Vagina (tissue), 2 donors: ENCODE results near the gene SLX4.

ENCODE experiments used
- POLR2A ChIP-seq, 2 donors: fragments of 450-650 bp; IDR thresholded peaks; one replicate each; pipeline ENCODE4 v1.6.1; 2017; ENCODE audit warnings: antibody characterized with exemption in 2 of 2, mild to moderate bottlenecking in 2 of 2, moderate library complexity in 2 of 2
- POLR2AphosphoS5 ChIP-seq, 2 donors: sonication (generic); formaldehyde crosslinking; IDR thresholded peaks; one replicate each; pipeline ENCODE4 v1.9.0; 2017; ENCODE audit warnings: antibody characterized with exemption in 2 of 2, mild to moderate bottlenecking in 2 of 2, low read depth in 1 of 2; ENCODE audit not compliant: insufficient read depth in 1 of 2
- TF ChIP-seq, protein P1 (sequence below), 3 experiments: fragments of 450-650 bp in 2 of 3; fragments of 200-600 bp in 1 of 3; sonication (generic) in 1 of 3; IDR thresholded peaks; one replicate each; pipeline ENCODE4 v1.5.1; 2017 to 2019; ENCODE audit warnings: antibody characterized with exemption in 3 of 3, mild to moderate bottlenecking in 2 of 3, moderate library complexity in 2 of 3

DNA sequence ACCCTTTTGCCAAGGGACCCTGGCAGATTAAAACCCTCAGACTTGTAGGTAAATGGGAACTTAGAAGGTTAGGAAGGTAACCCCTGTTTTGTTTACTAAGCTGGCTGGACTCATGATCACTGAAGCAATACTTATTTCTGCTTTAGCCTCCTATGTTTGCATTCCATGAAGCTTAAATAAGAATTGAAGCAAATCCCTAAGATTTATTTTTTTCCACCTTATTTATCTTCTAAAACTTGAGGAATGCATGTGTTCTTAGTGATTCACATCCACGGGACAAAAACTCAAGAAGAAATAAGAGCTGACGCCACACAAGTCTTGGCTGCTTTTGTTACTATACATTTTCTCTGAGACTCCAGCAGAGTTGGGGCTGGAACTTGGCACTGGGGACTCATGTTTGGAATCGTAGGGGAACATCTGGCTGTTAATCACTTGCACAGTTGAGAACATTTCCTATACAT, 75.1 kb downstream of the SLX4 start:
- TF ChIP-seq, protein P1, sequence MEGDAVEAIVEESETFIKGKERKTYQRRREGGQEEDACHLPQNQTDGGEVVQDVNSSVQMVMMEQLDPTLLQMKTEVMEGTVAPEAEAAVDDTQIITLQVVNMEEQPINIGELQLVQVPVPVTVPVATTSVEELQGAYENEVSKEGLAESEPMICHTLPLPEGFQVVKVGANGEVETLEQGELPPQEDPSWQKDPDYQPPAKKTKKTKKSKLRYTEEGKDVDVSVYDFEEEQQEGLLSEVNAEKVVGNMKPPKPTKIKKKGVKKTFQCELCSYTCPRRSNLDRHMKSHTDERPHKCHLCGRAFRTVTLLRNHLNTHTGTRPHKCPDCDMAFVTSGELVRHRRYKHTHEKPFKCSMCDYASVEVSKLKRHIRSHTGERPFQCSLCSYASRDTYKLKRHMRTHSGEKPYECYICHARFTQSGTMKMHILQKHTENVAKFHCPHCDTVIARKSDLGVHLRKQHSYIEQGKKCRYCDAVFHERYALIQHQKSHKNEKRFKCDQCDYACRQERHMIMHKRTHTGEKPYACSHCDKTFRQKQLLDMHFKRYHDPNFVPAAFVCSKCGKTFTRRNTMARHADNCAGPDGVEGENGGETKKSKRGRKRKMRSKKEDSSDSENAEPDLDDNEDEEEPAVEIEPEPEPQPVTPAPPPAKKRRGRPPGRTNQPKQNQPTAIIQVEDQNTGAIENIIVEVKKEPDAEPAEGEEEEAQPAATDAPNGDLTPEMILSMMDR (IDR thresholded peaks at IDR 0.05) = no peak
- no peak for TF ChIP-seq POLR2A (IDR thresholded peaks at IDR 0.05)
- no peak for TF ChIP-seq POLR2AphosphoS5 (IDR thresholded peaks at IDR 0.05; ENCODE audit: insufficient read depth in 1 of 2, low read depth in 1 of 2)
